T-cell (primary cell): Measurements from ENCODE around the gene SRSF12. TPM values are rescaled to one million over a fixed set of nuclear protein-coding genes. Genes with fewer than 3 reads are reported as not detected.
"Not testable (repeated sequence)": the region's sequence is repeated elsewhere in the genome, so short reads cannot be mapped to it uniquely, and the experiment has no call there.

Experiments
- ATAC-seq, 4 experiments: fragments of 200-7000 bp in 3 of 4; fragments of 150-1000 bp in 1 of 4; cut with Tn5 transposase; replicated peaks in 1 of 4; 1 replicate in 3 of 4; 2 replicates in 1 of 4; pipeline ENCODE4 v1.10.0; 2021; ENCODE audit warnings: moderate library complexity in 3 of 4, mild to moderate bottlenecking in 2 of 4, moderate number of reproducible peaks in 1 of 4
- CTCF ChIA-PET, 2 donors: fragments of 300-600 bp; sonication (Branson Sonifier 250); formaldehyde crosslinking; loops; one replicate each; lab custom pipeline; 2022; ENCODE audit warnings: antibody characterized with exemption in 2 of 2; lab: Charles Lee
- POLR2A ChIA-PET, 2 donors: fragments of 300-600 bp; sonication (Branson Sonifier 250); formaldehyde crosslinking; loops; one replicate each; lab custom pipeline; 2022; ENCODE audit warnings: antibody characterized with exemption in 2 of 2; lab: Charles Lee
- DNase-seq, 35 experiments: peaks; one replicate each; pipeline versions ENCODE4 v3.0.0 to v3.0.0-alpha.2; 2013 to 2023
- H3K27ac ChIP-seq: one replicate; pipeline ENCODE4 v1.5.1; 2013; ENCODE audit warnings: low read length
- H3K27me3 ChIP-seq, 2 experiments: replicated peaks in 1 of 2; 1 replicate in 1 of 2; 2 replicates in 1 of 2; pipeline versions ENCODE4 v1.6.1 to v1.7.0; 2013; ENCODE audit warnings: low read length in 1 of 2, mixed read lengths in 1 of 2; ENCODE audit not compliant: control insufficient read depth in 2 of 2, insufficient read depth in 2 of 2; ENCODE audit errors: extremely low read depth in 1 of 2
- H3K36me3 ChIP-seq, 2 donors: 1 replicate in 1 of 2; 2 replicates in 1 of 2; pipeline versions ENCODE4 v1.6.1 to v1.7.0; 2013; ENCODE audit warnings: low read length in 1 of 2; ENCODE audit not compliant: control insufficient read depth in 2 of 2, insufficient read depth in 1 of 2; ENCODE audit errors: extremely low read depth in 1 of 2
- H3K4me1 ChIP-seq, 2 experiments: 1 replicate in 1 of 2; 2 replicates in 1 of 2; pipeline versions ENCODE4 v1.6.1 to v1.7.0; 2013; ENCODE audit warnings: low read length in 2 of 2, mixed read lengths in 1 of 2; ENCODE audit not compliant: insufficient read depth in 2 of 2, control insufficient read depth in 1 of 2; ENCODE audit errors: extremely low read depth in 1 of 2
- H3K4me3 ChIP-seq, 2 donors: 1 replicate in 1 of 2; 2 replicates in 1 of 2; pipeline versions ENCODE4 v1.5.1 to v1.7.0; 2013; ENCODE audit warnings: mild to moderate bottlenecking in 2 of 2, low read length in 1 of 2, moderate library complexity in 1 of 2; ENCODE audit not compliant: control insufficient read depth in 1 of 2; ENCODE audit errors: extremely low read depth in 1 of 2
- H3K9me3 ChIP-seq: 2 replicates; pipeline ENCODE4 v1.7.0; 2013
- H3K27ac Mint-ChIP-seq, 2 donors: one replicate each; pipeline ENCODE4 v1.8.0; 2020 to 2021; ENCODE audit warnings: mild to moderate bottlenecking in 2 of 2, mixed read lengths in 2 of 2
- H3K27me3 Mint-ChIP-seq, 2 donors: one replicate each; pipeline ENCODE4 v1.8.0; 2021 to 2022; ENCODE audit warnings: mixed read lengths in 2 of 2
- H3K36me3 Mint-ChIP-seq: one replicate; pipeline ENCODE4 v1.8.0; 2021; ENCODE audit warnings: mixed read lengths
- H3K4me1 Mint-ChIP-seq, 3 donors: one replicate each; pipeline ENCODE4 v1.8.0; 2020 to 2022; ENCODE audit warnings: mixed read lengths in 3 of 3, mild to moderate bottlenecking in 1 of 3
- H3K4me3 Mint-ChIP-seq, 3 donors: one replicate each; pipeline ENCODE4 v1.8.0; 2020 to 2022; ENCODE audit warnings: mild to moderate bottlenecking in 3 of 3, mixed read lengths in 3 of 3, moderate library complexity in 3 of 3
- H3K9me3 Mint-ChIP-seq, 3 donors: one replicate each; pipeline ENCODE4 v1.8.0; 2020 to 2022; ENCODE audit warnings: mixed read lengths in 3 of 3
- WGBS: methylation state at CpG from one replicate; pipeline ENCODE4 v1.1.5; 2013; ENCODE audit warnings: missing lambda C conversion rate; ENCODE audit not compliant: insufficient coverage; 5-methylcytosine and 5-hydroxymethylcytosine counted together
- total RNA-seq, 35 experiments: library from RNA in 6 of 35; stranded (reverse) in 6 of 35; fragments of 120-200 nt in 1 of 35; gene quantifications; one replicate each; pipeline versions ENCODE4 v1.2.1 to v1.2.4 and lab custom pipeline; 2013 to 2026

Gene SRSF12
- total RNA-seq, 5 donors from 2014 or later (not counting 1 experiment from before 2014, with no cell fraction given): not detected

DNA sequence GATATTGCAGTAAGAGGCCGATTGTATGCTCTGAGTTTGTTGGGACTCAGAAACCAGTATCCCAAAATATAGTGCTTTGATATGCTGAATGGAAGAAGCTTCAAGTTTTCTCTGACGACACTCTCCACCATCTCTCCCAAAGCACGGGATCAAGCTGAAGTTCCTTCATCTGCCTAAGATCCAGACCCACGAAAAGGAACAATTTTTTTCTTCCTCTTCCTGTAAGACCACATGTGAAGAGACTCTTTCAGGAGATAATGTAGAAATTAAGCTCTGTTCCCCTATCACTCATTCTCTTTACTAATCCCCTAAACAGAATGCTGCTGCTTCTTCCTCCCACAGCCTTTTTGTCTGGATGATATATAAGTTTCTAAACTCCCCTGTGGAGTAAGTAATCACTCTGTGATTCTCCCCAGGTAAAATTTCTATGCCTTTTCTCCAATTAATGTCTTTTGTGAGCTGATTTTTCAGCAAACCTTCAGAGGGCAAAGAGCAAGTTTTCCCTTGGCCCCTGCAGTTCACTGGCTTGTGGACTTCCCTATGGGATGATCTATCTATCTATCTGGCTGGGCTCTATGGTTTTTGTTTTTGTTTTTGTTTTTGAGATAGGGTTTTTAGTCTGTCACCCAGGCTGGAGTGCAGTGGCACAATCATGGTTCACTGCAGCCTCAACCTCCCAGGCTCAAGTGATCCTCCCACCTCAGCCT, 50.8 kb downstream of the SRSF12 start:
- Histone ChIP-seq H3K36me3 (no peaks in the 10 kb centered on the region), H3K27ac (no peak overlapping the region), H3K9me3 (no peaks in the 10 kb centered on the region), H3K27me3 (peaks cover 0 to 8% of the 10 kb centered on the region in 2 experiments), H3K4me3 (no peak overlapping the region), H3K4me1 (no peaks in the 10 kb centered on the region)
- ATAC-seq (no peak), DNase-seq (no peak)
- Mint-ChIP-seq H3K9me3 (no peaks in the 10 kb centered on the region), H3K27me3 (peaks cover 5 to 12% of the 10 kb centered on the region in 2 donors), H3K27ac (no peak overlapping the region), H3K4me3 (no peak overlapping the region), H3K4me1 (peaks cover 0 to under 1% (median 0%) of the 10 kb centered on the region in 3 donors), H3K36me3 (no peaks in the 10 kb centered on the region)
- no CpG with 5 or more reads among the region's 4 CpGs for WGBS
- CTCF ChIA-PET: interaction anchor here in 1 of 2 donors (0.5 kb wide), 1 partner anchor 93 kb away, joined by 5 read pairs; no protein-coding TSS in a partner anchor
- POLR2A ChIA-PET: interaction anchor here in 1 of 2 donors (1.4 kb wide), 1 partner anchor 14 kb away, joined by 6 read pairs; the partner anchor contains the start of gene PNRC1

DNA sequence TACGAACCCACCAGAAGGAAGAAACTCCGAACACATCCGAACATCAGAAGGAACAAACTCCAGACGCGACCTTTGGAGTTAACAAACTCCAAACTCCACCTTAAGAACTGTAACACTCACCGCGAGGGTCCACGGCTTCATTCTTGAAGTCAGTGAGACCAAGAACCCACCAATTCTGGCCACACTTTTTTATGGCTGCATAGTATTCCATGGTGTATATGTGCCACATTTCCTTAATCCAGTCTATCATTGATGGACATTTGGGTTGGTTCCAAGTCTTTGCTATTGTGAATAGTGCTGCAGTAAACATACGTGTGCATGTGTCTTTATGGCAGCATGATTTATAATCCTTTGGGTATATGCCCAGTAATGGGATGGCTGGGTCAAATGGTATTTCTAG, 51.8 kb downstream of the SRSF12 start:
- ATAC-seq, H3K4me1 ChIP-seq, H3K9me3 ChIP-seq, H3K36me3 Mint-ChIP-seq, H3K27ac Mint-ChIP-seq, CTCF ChIA-PET, H3K4me1 Mint-ChIP-seq, H3K4me3 ChIP-seq, H3K27ac ChIP-seq, H3K27me3 ChIP-seq, DNase-seq, H3K4me3 Mint-ChIP-seq, H3K9me3 Mint-ChIP-seq, POLR2A ChIA-PET, H3K36me3 ChIP-seq: not testable (repeated sequence)
- 82% methylated on average over 5 of the region's 9 CpGs for WGBS
- H3K27me3 Mint-ChIP-seq: peaks cover 5 to 12% of the 10 kb centered on the region in 2 donors

DNA sequence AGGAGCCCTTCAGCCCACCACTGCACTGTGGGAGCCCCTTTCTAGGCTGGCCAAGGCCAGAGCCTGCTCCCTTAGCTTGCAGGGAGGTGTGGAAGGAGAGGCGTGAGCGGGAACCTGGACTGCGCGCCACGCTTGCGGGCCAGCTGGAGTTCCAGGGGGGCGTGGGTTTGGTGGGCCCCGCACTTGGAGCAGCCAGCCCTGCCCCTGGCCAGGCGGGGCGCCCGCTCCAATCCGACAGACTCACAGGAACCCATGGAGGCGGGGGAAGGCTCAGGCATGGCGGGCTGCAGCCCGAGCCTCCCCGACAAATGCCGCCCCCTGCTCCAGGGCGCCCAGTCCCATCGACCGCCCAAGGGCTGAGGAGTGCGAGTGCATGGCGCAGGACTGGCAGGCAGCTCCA, 52.9 kb downstream of the SRSF12 start:
- H3K4me3 ChIP-seq, ATAC-seq, H3K4me1 Mint-ChIP-seq, H3K4me3 Mint-ChIP-seq, POLR2A ChIA-PET, H3K36me3 ChIP-seq, H3K4me1 ChIP-seq, H3K27me3 ChIP-seq, H3K9me3 ChIP-seq, H3K27ac Mint-ChIP-seq, H3K27ac ChIP-seq, H3K36me3 Mint-ChIP-seq, H3K9me3 Mint-ChIP-seq, DNase-seq: not testable (repeated sequence)
- CTCF ChIA-PET: interaction anchor here in 1 of 2 donors (0.6 kb wide), 1 partner anchor 12 kb away, joined by 7 read pairs; no protein-coding TSS in a partner anchor
- WGBS: 98% methylated on average over 18 of the region's 22 CpGs
- peaks cover 5 to 11% of the 10 kb centered on the region in 2 donors for H3K27me3 Mint-ChIP-seq

DNA sequence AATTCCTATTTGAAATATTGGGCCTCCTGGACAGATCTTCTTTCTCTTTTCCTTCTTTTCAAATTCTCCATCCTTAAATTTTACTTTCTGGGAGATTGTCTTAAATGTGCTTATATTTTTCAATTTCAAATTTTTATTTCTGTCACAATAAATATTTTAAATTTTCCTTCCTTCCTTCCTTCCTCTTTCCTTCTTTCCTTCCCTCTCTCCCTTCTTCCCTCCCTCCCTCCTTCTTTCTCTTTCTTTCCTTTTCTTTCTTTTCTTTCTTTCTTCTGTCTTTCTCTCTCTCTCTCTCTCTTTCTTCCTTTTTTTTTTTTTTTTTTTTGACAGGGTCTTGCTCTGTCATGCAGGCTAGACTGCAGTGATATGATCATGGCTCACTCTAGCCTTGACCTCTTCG, 54.0 kb downstream of the SRSF12 start:
- no peak for ATAC-seq
- no peak for DNase-seq
- Mint-ChIP-seq H3K36me3 (no peaks in the 10 kb centered on the region), H3K4me1 (no peaks in the 10 kb centered on the region), H3K27ac (no peak overlapping the region), H3K9me3 (no peaks in the 10 kb centered on the region), H3K27me3 (peaks cover 3 to 11% of the 10 kb centered on the region in 2 donors), H3K4me3 (no peak overlapping the region)
- Histone ChIP-seq H3K27me3 (peaks cover 0 to 3% of the 10 kb centered on the region in 2 experiments), H3K36me3 (no peaks in the 10 kb centered on the region), H3K4me3 (no peak overlapping the region), H3K27ac (no peak overlapping the region), H3K9me3 (no peaks in the 10 kb centered on the region), H3K4me1 (no peaks in the 10 kb centered on the region)
- POLR2A ChIA-PET: no interaction called here
- WGBS: no CpG with 5 or more reads among the region's 1 CpG
- CTCF ChIA-PET: interaction anchor here in 1 of 2 donors (0.6 kb wide), 1 partner anchor 15 kb away, joined by 3 read pairs; no protein-coding TSS in a partner anchor

DNA sequence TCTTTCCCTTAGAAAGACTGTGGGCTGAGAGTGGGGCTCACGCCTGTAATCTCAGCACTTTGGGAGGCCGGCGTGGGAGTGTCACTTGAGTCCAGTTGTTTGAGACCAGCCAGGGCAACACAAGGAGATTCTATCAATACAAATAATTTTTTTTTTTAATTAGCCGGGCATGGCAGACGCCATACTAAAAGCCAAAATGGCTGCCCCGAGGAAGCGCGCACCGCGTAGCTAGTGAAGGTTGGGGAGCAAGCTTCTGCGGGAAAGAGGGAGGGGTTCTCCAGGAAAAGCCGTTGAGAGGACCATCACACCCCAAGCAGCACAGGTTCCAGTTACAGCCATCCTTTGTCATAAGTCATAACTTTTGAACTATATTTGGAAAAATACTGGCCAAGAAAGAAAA, 58.6 kb downstream of the SRSF12 start:
- POLR2A ChIA-PET: no interaction called here
- Histone ChIP-seq H3K9me3 (no peaks in the 10 kb centered on the region), H3K4me3 (no peak overlapping the region), H3K36me3 (no peaks in the 10 kb centered on the region), H3K27ac (no peak overlapping the region), H3K27me3 (no peaks in the 10 kb centered on the region), H3K4me1 (no peaks in the 10 kb centered on the region)
- Mint-ChIP-seq H3K36me3 (no peaks in the 10 kb centered on the region), H3K27me3 (no peaks in the 10 kb centered on the region), H3K4me1 (no peaks in the 10 kb centered on the region), H3K27ac (no peak overlapping the region), H3K9me3 (no peaks in the 10 kb centered on the region), H3K4me3 (no peak overlapping the region)
- CTCF ChIA-PET: no interaction called here
- no peak for ATAC-seq
- DNase-seq: no peak
- 100% methylated on average over 1 of the region's 12 CpGs for WGBS

DNA sequence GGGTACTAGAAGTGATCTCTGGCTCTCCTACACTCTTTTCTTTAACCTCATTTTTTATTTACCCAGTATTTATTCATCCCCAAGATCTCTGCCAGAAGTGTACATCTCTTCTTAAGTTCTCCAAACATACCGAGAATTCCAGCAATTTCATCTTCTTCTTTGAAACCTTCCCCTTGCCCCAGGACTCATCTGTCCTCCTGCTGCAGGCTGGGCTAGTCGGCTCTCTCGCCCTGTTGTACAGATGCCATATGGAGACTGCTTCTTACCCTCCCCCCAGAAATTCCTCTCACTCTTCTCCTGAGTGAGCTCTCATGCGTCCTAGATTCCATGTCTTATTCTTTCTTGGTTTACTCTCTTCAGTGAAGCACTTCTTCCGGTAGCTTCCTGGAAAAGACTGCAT, 59.2 kb downstream of the SRSF12 start:
- CTCF ChIA-PET: no interaction called here

More for the DNA sequence above, 59.2 kb downstream of the SRSF12 start:
- Mint-ChIP-seq H3K36me3 (no peaks in the 10 kb centered on the region), H3K27ac (no peak overlapping the region), H3K9me3 (no peaks in the 10 kb centered on the region), H3K4me1 (no peaks in the 10 kb centered on the region), H3K4me3 (no peak overlapping the region), H3K27me3 (no peaks in the 10 kb centered on the region)
- ATAC-seq: no peak
- no peaks in the 10 kb centered on the region for H3K36me3 ChIP-seq
- 85% methylated on average over 3 of the region's 5 CpGs for WGBS
- no peaks in the 10 kb centered on the region for H3K27me3 ChIP-seq
- H3K9me3 ChIP-seq: no peaks in the 10 kb centered on the region
- H3K4me3 ChIP-seq: no peak overlapping the region
- POLR2A ChIA-PET: no interaction called here
- no peak for DNase-seq
- no peak overlapping the region for H3K27ac ChIP-seq
- H3K4me1 ChIP-seq: no peaks in the 10 kb centered on the region
